Progenitor cell of endocrine pancreas (in vitro differentiated cells): Measurements from ENCODE around the gene KCNQ1OT1. TPM values are rescaled to one million over a fixed set of nuclear protein-coding genes. Genes with fewer than 3 reads are reported as not detected.

Source experiments
- DNase-seq: peaks from one replicate; pipeline ENCODE4 v3.0.0; 2021; ENCODE audit warnings: low spot score; ENCODE audit not compliant: unreplicated experiment
- H3K27ac Mint-ChIP-seq: 2 replicates; pipeline ENCODE4 v1.8.0; 2021; ENCODE audit warnings: mild to moderate bottlenecking, moderate library complexity, mixed read lengths
- H3K27me3 Mint-ChIP-seq: 2 replicates; pipeline ENCODE4 v1.8.0; 2021; ENCODE audit warnings: mixed read lengths
- H3K36me3 Mint-ChIP-seq: 2 replicates; pipeline ENCODE4 v1.8.0; 2022; ENCODE audit warnings: mixed read lengths; ENCODE audit not compliant: insufficient read depth
- H3K4me1 Mint-ChIP-seq: 2 replicates; pipeline ENCODE4 v1.8.0; 2021; ENCODE audit warnings: low read depth, mixed read lengths
- H3K4me3 Mint-ChIP-seq: 2 replicates; pipeline ENCODE4 v1.8.0; 2021; ENCODE audit warnings: low read depth, mild to moderate bottlenecking, moderate library complexity, mixed read lengths
- H3K9me3 Mint-ChIP-seq: 2 replicates; pipeline ENCODE4 v1.8.0; 2021; ENCODE audit warnings: low read depth, mixed read lengths
- CTCF ChIP-seq: fragments of 200-600 bp; sonication (generic); IDR thresholded peaks from one replicate; pipeline ENCODE4 v1.5.0; 2021; ENCODE audit warnings: antibody characterized with exemption, mild to moderate bottlenecking; ENCODE audit not compliant: unreplicated experiment
- total RNA-seq: library from RNA; stranded (reverse); gene quantifications from 2 replicates; pipeline ENCODE4 v1.2.1, GENCODE V29; 2021

KCNQ1OT1 gene
- total RNA-seq, 1 donor from 2014 or later: 18.0 TPM

GRCh38 chr11:2662430-2663299, 37.1 kb downstream of the KCNQ1OT1 start:
- peaks cover 26% of the 10 kb centered on the region for H3K9me3 Mint-ChIP-seq
- peaks cover 52% of the 10 kb centered on the region for H3K36me3 Mint-ChIP-seq

GRCh38 chr11:2662024-2662312, 37.8 kb downstream of the KCNQ1OT1 start:
- Mint-ChIP-seq H3K36me3 (peaks cover 56% of the 10 kb centered on the region), H3K4me1 (no peaks in the 10 kb centered on the region), H3K4me3 (no peak overlapping the region), H3K27ac (no peak overlapping the region), H3K9me3 (peaks cover 29% of the 10 kb centered on the region), H3K27me3 (no peaks in the 10 kb centered on the region)
- DNase-seq: no peak
- no peak for TF ChIP-seq CTCF

More at GRCh38 chr11:2662430-2663299, 37.1 kb downstream of the KCNQ1OT1 start:
- Mint-ChIP-seq H3K27me3 (no peaks in the 10 kb centered on the region), H3K27ac (no peak overlapping the region), H3K4me3 (no peak overlapping the region), H3K4me1 (no peaks in the 10 kb centered on the region)
- no peak for TF ChIP-seq CTCF
- DNase-seq: no peak

- Mint-ChIP-seq H3K27ac (peak overlapping the region; percentile 49), H3K9me3 (peaks cover 32% of the 10 kb centered on the region), H3K36me3 (peaks cover 62% of the 10 kb centered on the region), H3K4me3 (no peak overlapping the region), H3K4me1 (no peaks in the 10 kb centered on the region), H3K27me3 (no peaks in the 10 kb centered on the region)
- no peak for DNase-seq
- no peak for TF ChIP-seq CTCF
These were observed 38.4 kb downstream of the KCNQ1OT1 start for GRCh38 chr11:2661173-2662023.

GRCh38 chr11:2660357-2660939, 39.3 kb downstream of the KCNQ1OT1 start:
- H3K27ac Mint-ChIP-seq: no peak overlapping the region
- no peak overlapping the region for H3K4me3 Mint-ChIP-seq
- H3K9me3 Mint-ChIP-seq: peaks cover 32% of the 10 kb centered on the region
- H3K4me1 Mint-ChIP-seq: no peaks in the 10 kb centered on the region
- no peak for TF ChIP-seq CTCF
- H3K36me3 Mint-ChIP-seq: peaks cover 68% of the 10 kb centered on the region
- no peaks in the 10 kb centered on the region for H3K27me3 Mint-ChIP-seq
- DNase-seq: no peak

- Mint-ChIP-seq H3K36me3 (peaks cover 65% of the 10 kb centered on the region), H3K9me3 (peaks cover 30% of the 10 kb centered on the region), H3K4me3 (no peak overlapping the region), H3K27ac (peak overlapping the region; percentile 71), H3K4me1 (peaks cover 4% of the 10 kb centered on the region), H3K27me3 (no peaks in the 10 kb centered on the region)
- DNase-seq: no peak
- no peak for TF ChIP-seq CTCF
These were observed 42.0 kb downstream of the KCNQ1OT1 start for GRCh38 chr11:2657697-2658284.
